Right kidney (tissue), 1 donor: ENCODE results near the gene NAT16.
A peak's percentile ranks its signal among the peaks of the same experiment; 100 is the strongest.
"Not testable (repeated sequence)": the region's sequence is repeated elsewhere in the genome, so short reads cannot be mapped to it uniquely, and the experiment has no call there.

ENCODE experiments used
- DNase-seq: peaks from one replicate; pipeline ENCODE4 v3.0.0-alpha.2; 2016

The NAT16 gene

GRCh38 chr7:101201695-101202602 is 21.9 kb upstream of the NAT16 start:
- DNase-seq: peak; percentile 60

- DNase-seq: no peak
Observed at GRCh38 chr7:101200862-101201599, 20.9 kb upstream of the NAT16 start, which contains the start of gene MOGAT3. TSS of gene MOGAT3 (minus strand) at chr7:101201036. CDS start at chr7:101200854, 182 bp downstream.

- no peak for DNase-seq
Observed at GRCh38 chr7:101200504-101200861, 20.4 kb upstream of the NAT16 start.

GRCh38 chr7:101199522-101199921 is 19.4 kb upstream of the NAT16 start:
- DNase-seq: not testable (repeated sequence)

- no peak for DNase-seq
Observed at GRCh38 chr7:101198476-101198875, 18.4 kb upstream of the NAT16 start.

- no peak for DNase-seq
Observed at GRCh38 chr7:101197991-101198390, 17.9 kb upstream of the NAT16 start.

- no peak for DNase-seq
Observed at GRCh38 chr7:101195884-101196283, 15.8 kb upstream of the NAT16 start.

GRCh38 chr7:101189109-101189508 is 9.0 kb upstream of the NAT16 start:
- no peak for DNase-seq

- no peak for DNase-seq
Observed at GRCh38 chr7:101186844-101187428, 6.8 kb upstream of the NAT16 start.

- DNase-seq: no peak
Observed at GRCh38 chr7:101186194-101186593, 6.1 kb upstream of the NAT16 start.

- no peak for DNase-seq
Observed at GRCh38 chr7:101185258-101185839, 5.3 kb upstream of the NAT16 start.

- DNase-seq: no peak
Observed at GRCh38 chr7:101179713-101180112, 380 bp downstream of the NAT16 start.

- DNase-seq: no peak
Observed at GRCh38 chr7:101179117-101179516, 976 bp downstream of the NAT16 start.

GRCh38 chr7:101177644-101178043 is 2.4 kb downstream of the NAT16 start:
- DNase-seq: no peak

GRCh38 chr7:101175664-101176063 is 4.4 kb downstream of the NAT16 start:
- DNase-seq: no peak

GRCh38 chr7:101174322-101174854 is 5.7 kb downstream of the NAT16 start:
- no peak for DNase-seq

GRCh38 chr7:101173752-101174244 is 6.3 kb downstream of the NAT16 start:
- DNase-seq: no peak

- peak; percentile 54 for DNase-seq
Observed at GRCh38 chr7:101172854-101173751, 7.0 kb downstream of the NAT16 start.

GRCh38 chr7:101172005-101172853 is 7.9 kb downstream of the NAT16 start:
- DNase-seq: peak; percentile 62

GRCh38 chr7:101171442-101171837 is 8.7 kb downstream of the NAT16 start:
- no peak for DNase-seq
